Liver (tissue), 3 donors: ENCODE measurements around the gene PDE4B.

Source experiments
- JUND ChIP-seq, 2 donors: IDR thresholded peaks; 2 replicates each; pipeline ENCODE4 v1.6.1; 2016; ENCODE audit warnings: antibody characterized with exemption in 2 of 2
- REST ChIP-seq: IDR thresholded peaks from 2 replicates; pipeline ENCODE4 v1.6.1; 2016; ENCODE audit warnings: antibody characterized with exemption, mild to moderate bottlenecking
- SP1 ChIP-seq: IDR thresholded peaks from 2 replicates; pipeline ENCODE4 v1.6.1; 2018; ENCODE audit warnings: antibody characterized with exemption, mild to moderate bottlenecking
- TAF1 ChIP-seq: conservative IDR thresholded peaks from 2 replicates; pipeline ENCODE4 v1.6.1; 2016; ENCODE audit warnings: antibody characterized with exemption, mild to moderate bottlenecking
- YY1 ChIP-seq: IDR thresholded peaks from 2 replicates; pipeline ENCODE4 v1.6.1; 2016; ENCODE audit warnings: antibody characterized with exemption, mild to moderate bottlenecking
- TF ChIP-seq, protein P1 (sequence below): fragments of 150-350 bp; IDR thresholded peaks from 2 replicates; pipeline ENCODE4 v1.5.1; 2017; ENCODE audit warnings: improper control_type of control experiment, low read depth, low read length; ENCODE audit not compliant: missing input control
- donor health status: healthy.
- donor health status: healthy.

DNA sequence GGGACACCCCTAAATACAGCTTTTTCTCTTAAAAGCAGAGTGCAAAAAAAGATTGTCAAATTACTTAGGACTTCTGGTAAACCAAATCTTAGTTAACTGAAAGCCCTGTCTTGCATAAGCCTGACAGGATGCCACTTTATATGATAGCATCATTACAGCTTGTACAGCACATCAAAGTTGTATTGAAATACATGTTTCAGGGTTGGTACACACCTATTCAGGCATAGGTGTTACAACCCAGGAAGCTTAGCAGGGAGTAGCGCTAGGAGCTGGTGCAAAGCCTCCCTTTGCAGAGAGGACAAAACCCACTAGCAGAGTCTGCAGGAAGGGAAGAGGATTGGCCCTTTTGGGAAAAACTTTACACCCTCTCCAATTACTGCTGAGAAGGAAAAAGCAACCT is 482.4 kb downstream of the PDE4B start:
- TF ChIP-seq YY1 (no peak), SP1 (no peak), TAF1 (no peak), REST (no peak), JUND (IDR thresholded peaks at IDR 0.05) (no peak)
- TF ChIP-seq, protein P1, sequence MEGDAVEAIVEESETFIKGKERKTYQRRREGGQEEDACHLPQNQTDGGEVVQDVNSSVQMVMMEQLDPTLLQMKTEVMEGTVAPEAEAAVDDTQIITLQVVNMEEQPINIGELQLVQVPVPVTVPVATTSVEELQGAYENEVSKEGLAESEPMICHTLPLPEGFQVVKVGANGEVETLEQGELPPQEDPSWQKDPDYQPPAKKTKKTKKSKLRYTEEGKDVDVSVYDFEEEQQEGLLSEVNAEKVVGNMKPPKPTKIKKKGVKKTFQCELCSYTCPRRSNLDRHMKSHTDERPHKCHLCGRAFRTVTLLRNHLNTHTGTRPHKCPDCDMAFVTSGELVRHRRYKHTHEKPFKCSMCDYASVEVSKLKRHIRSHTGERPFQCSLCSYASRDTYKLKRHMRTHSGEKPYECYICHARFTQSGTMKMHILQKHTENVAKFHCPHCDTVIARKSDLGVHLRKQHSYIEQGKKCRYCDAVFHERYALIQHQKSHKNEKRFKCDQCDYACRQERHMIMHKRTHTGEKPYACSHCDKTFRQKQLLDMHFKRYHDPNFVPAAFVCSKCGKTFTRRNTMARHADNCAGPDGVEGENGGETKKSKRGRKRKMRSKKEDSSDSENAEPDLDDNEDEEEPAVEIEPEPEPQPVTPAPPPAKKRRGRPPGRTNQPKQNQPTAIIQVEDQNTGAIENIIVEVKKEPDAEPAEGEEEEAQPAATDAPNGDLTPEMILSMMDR: no peak
